Glomerular endothelial cell (primary cell): ENCODE results near the gene GTF2H4. TPM values are rescaled to one million over a fixed set of nuclear protein-coding genes. Genes with fewer than 3 reads are reported as not detected.
"Not testable (repeated sequence)": the region's sequence is repeated elsewhere in the genome, so short reads cannot be mapped to it uniquely, and the experiment has no call there.

Experiments used
- DNase-seq: peaks from one replicate; pipeline ENCODE4 v3.0.0-alpha.2; 2011; ENCODE audit warnings: low read depth, low spot score; ENCODE audit errors: extremely low read depth
- total RNA-seq: library from RNA; depleted of rRNA; stranded (reverse); fragments of >200 nt; gene quantifications from 2 replicates; pipeline ENCODE4 v1.2.3, GENCODE V29; 2015

GTF2H4 gene
- 22.8 and 24.1 TPM in 2 replicates for total RNA-seq

GRCh38 chr6:30907758-30908591 lies at the start of gene GTF2H4:
Gene GTF2H4 (plus strand): TSS chr6:30908207.
- peak; percentile 93 for DNase-seq

DNA sequence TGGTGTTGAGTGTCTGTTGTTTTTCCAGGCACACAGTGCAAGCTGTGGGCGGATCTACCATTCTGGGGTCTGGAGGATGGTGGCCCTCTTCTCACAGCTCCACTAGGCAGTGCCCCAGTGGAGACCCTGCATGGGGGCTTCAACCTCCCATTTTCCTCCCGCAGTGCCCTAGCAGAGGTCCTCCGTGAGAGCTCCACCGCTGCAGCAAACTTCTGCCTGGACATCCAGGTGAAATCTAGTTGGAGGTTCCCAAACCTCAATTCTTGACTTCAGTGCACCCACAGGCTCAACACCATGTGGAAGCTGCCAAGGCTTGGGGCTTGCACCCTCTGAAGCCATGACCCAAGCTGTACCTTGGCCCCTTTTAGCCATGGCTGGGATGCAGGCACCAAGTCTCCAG lies 48.3 kb upstream of the GTF2H4 start:
- not testable (repeated sequence) for DNase-seq

GRCh38 chr6:30861257-30862048 lies 46.6 kb upstream of the GTF2H4 start:
- no peak for DNase-seq

GRCh38 chr6:30862156-30862875 lies 45.7 kb upstream of the GTF2H4 start:
- DNase-seq = no peak

DNA sequence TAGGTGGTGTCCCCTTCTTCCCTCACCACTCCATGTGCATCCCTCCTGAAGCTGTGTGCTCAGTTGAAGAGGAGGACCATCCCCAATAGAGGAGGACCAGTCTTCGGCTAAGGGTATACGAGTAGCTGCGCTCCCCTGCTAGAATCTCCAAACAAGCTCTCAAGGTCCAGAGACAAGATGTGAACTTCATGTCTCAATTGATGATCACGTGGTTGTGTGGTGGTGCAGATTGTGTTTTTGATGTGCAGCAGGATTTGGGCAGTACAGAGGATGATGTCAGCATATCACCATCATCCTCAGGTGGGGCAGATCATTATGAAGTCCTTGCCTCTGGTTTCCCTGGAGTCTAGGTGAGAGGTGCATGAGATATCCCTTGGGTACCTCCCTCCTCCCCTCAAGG lies 43.7 kb upstream of the GTF2H4 start:
- DNase-seq = no peak

DNA sequence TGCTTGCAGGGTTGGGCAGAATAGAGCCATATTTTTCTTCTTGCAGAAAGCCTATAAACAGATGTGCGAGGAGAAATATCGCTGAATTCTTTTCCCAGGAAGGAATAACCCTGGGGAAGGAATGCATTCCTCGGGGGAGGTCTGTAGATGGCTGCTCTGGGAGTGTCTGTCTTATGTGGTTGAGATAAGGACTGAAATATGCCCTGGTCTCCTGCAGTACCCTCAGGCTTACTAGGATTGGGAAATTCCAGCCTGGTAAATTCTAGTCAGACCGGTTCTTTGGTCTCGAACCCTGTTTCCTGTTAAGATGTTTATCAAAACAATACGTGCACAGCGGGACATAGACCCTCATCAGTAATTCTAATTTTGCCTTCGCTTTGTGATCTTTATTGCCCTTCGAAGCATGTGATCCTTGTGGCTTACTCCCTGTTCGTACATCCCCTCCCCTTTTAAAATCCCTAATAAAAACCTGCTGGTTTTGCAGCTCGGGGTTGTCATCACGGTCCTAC lies 38.7 kb upstream of the GTF2H4 start:
- DNase-seq = not testable (repeated sequence)

DNA sequence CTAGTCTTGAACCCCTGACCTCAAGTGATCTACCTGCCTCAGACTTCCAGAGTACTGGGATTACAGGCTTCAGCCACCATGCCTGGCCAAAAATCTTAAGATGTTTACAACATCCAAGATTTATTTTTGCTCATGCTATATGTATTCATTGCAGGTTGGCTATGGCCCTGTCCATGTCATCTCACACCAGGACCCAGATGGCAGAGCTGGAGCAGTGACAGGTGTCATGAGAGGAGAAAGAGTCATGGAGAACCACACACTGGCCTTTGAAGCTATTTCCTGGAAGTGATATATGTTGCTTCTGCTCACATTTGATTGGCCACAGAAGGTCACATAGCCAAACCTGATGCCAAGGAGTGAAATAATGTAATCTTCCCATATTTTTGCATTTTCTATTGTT lies 37.5 kb upstream of the GTF2H4 start:
- DNase-seq = no peak

GRCh38 chr6:30871592-30872183 lies 36.3 kb upstream of the GTF2H4 start:
- DNase-seq = no peak

DNA sequence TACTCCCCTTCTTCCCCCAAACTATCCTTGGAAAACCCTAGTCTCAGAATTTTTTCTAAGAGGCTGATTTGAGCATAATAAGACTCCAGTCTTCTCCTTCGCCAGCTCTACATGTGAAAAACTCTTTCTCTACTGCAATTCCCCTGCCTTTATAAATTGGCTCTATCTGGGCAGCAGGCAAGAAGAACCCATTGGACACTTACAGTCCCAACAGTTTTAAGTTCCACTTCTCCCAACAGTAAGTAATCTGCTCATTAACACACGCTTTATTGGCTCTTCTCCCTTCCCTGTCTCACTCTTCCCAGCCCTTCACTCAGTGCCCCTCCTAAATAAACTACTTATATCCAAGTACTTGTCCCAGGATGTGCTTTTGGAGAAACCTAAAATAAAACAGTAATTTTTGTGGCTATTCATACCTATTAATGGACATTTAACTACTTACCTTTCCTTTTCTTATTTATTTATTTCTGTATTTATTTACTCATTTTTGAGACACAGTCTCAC lies 34.8 kb upstream of the GTF2H4 start:
- DNase-seq = no peak

GRCh38 chr6:30873795-30874194 lies 34.2 kb upstream of the GTF2H4 start:
- not testable (repeated sequence) for DNase-seq

GRCh38 chr6:30875244-30876038 lies 32.6 kb upstream of the GTF2H4 start:
- no peak for DNase-seq

GRCh38 chr6:30876039-30876730 lies 31.8 kb upstream of the GTF2H4 start:
- peak; percentile 87 for DNase-seq

GRCh38 chr6:30877419-30878262 lies 30.4 kb upstream of the GTF2H4 start:
- DNase-seq = peak; percentile 78

- no peak for DNase-seq
These were observed 28.2 kb upstream of the GTF2H4 start for GRCh38 chr6:30879684-30880427.

GRCh38 chr6:30880698-30881252 lies 27.2 kb upstream of the GTF2H4 start:
- DNase-seq = no peak

DNA sequence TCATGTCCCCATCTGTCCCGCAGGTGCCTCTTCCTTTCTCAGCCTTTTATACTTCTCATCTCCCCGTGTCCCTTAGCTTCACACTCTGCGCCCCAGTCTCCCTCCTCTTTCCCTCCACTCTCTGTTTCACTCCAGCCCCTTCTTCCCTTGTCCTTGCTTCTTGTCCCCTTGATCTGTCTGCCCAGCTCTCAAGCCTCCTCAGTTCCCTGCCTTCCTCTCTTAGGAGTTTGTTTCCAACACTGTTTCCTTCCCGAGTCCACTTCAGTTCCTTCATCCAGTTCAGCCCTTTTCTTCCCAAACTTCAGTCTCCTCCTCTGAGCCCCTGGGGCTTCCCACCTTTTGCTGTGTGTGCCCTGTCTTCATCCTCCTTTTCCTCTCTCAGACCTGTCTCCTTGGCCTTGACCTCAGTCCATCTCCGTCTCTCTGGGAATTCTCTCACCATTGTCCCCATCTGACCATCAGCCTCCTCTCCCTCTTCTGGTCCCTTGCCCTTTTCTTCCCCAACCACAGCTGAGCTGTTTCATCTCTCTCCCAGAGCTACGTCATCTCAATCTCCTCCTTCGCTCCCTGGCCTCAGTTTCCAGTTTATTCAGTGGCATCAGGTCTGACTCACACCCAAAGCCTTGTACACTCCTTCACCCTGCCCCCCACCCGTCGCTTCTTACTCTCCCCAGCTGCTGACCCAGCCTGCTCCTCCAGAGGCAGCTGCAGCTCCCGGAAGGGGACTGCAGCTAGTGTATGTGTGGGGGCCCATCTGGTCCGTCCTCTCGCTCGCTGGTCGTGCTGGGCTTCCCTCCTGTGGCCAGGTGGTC lies 26.4 kb upstream of the GTF2H4 start:
- DNase-seq = no peak
